GM18867 (cell line): ENCODE data around the gene PRDM16.

Source experiments
- ATAC-seq: cut with Tn5 transposase; IDR thresholded peaks from one replicate; pipeline ENCODE4 v1.9.1; 2021; ENCODE audit warnings: mild to moderate bottlenecking, moderate library complexity; ENCODE audit not compliant: unreplicated experiment

The PRDM16 gene

GRCh38 chr1:3120994-3121393 lies 52.0 kb downstream of the PRDM16 start:
- ATAC-seq = no peak

- ATAC-seq = no peak
These were observed 52.6 kb downstream of the PRDM16 start for GRCh38 chr1:3121401-3122210.

- no peak for ATAC-seq
These were observed 53.3 kb downstream of the PRDM16 start for GRCh38 chr1:3122311-3122710.

GRCh38 chr1:3124246-3124645 lies 55.2 kb downstream of the PRDM16 start:
- no peak for ATAC-seq

- ATAC-seq = no peak
These were observed 56.1 kb downstream of the PRDM16 start for GRCh38 chr1:3125078-3125477.

GRCh38 chr1:3125546-3126368 lies 56.8 kb downstream of the PRDM16 start:
- no peak for ATAC-seq

GRCh38 chr1:3126756-3127678 lies 58.0 kb downstream of the PRDM16 start:
- ATAC-seq = no peak

- ATAC-seq = no peak
These were observed 58.7 kb downstream of the PRDM16 start for GRCh38 chr1:3127738-3128137.

- ATAC-seq = no peak
These were observed 59.6 kb downstream of the PRDM16 start for GRCh38 chr1:3128431-3129132.

GRCh38 chr1:3129133-3129490 lies 60.1 kb downstream of the PRDM16 start:
- no peak for ATAC-seq

GRCh38 chr1:3130268-3130667 lies 61.3 kb downstream of the PRDM16 start:
- no peak for ATAC-seq

GRCh38 chr1:3132660-3133059 lies 63.7 kb downstream of the PRDM16 start:
- ATAC-seq = no peak

GRCh38 chr1:3133686-3134085 lies 64.7 kb downstream of the PRDM16 start:
- ATAC-seq = no peak

GRCh38 chr1:3134381-3135072 lies 65.5 kb downstream of the PRDM16 start:
- no peak for ATAC-seq

- no peak for ATAC-seq
These were observed 66.2 kb downstream of the PRDM16 start for GRCh38 chr1:3135073-3135702.

- no peak for ATAC-seq
These were observed 66.9 kb downstream of the PRDM16 start for GRCh38 chr1:3135744-3136455.

GRCh38 chr1:3136532-3136931 lies 67.5 kb downstream of the PRDM16 start:
- ATAC-seq = no peak

GRCh38 chr1:3137111-3138100 lies 68.4 kb downstream of the PRDM16 start:
- ATAC-seq = no peak
